H1 (cell line): ENCODE data around the gene SWI5. TPM values are rescaled to one million over a fixed set of nuclear protein-coding genes. Genes with fewer than 3 reads are reported as not detected.
A peak's percentile ranks its signal among the peaks of the same experiment; 100 is the strongest.

Experiments
- JUND ChIP-seq: IDR thresholded peaks from 2 replicates; pipeline ENCODE4 v1.6.1; 2011; ENCODE audit warnings: mild to moderate bottlenecking, improper control_type of control experiment, low read length
- RXRA ChIP-seq: IDR thresholded peaks from 2 replicates; pipeline ENCODE4 v1.6.1; 2011; ENCODE audit warnings: low read depth, mild to moderate bottlenecking, low read length, moderate library complexity; ENCODE audit not compliant: insufficient read depth
- SP4 ChIP-seq: IDR thresholded peaks from 2 replicates; pipeline ENCODE4 v1.6.1; 2012; ENCODE audit warnings: low read length, inconsistent platforms
- microRNA counts: library from miRNA; unstranded; fragments of <30 nt; microRNA quantifications from one replicate; lab custom pipeline; 2015
- microRNA-seq, 2 experiments: library from miRNA; unstranded; fragments of <30 nt; microRNA quantifications; one replicate each; pipeline versions ENCODE4 to v1.2.0, GENCODE V29; 2016 to 2020; ENCODE audit warnings: borderline microRNAs expressed in 2 of 2, borderline number of aligned reads in 2 of 2, borderline replicate concordance in 1 of 2
- polyA plus RNA-seq, 7 experiments: library from polyadenylated mRNA; depleted of rRNA in 3 of 7; stranded (reverse) in 5 of 7; unstranded in 2 of 7; fragments of >200 nt in 5 of 7; fragments of 200-250 nt in 2 of 7; gene quantifications; 1 replicate in 5 of 7; 2 replicates in 1 of 7; 4 replicates in 1 of 7; pipeline versions ENCODE4 v1.2.1 to v1.2.3, GENCODE V29; 2011 to 2013; ENCODE audit warnings: missing spikeins in 2 of 7, mixed read lengths in 2 of 7
- small RNA-seq: library from polyadenylated mRNA; stranded (forward); fragments of <200 nt; extraction: miRNeasy Mini kit (QIAGEN cat#:217004); gene quantifications from one replicate; pipeline ENCODE3, GENCODE V24; 2013; ENCODE audit not compliant: insufficient read depth
- total RNA-seq: library from RNA; stranded (reverse); fragmentation: NEBNext Ultra II Directional; extraction: Animal tissue kit (Norgen Biotek cat#: 25700); gene quantifications from 2 replicates; pipeline ENCODE4 v1.2.1, GENCODE V29; 2021
- TF ChIP-seq, protein P1 (sequence below), 3 experiments: IDR thresholded peaks; 1 replicate in 2 of 3; 2 replicates in 1 of 3; pipeline versions ENCODE4 v1.5.1 to v1.6.1; 2011; ENCODE audit warnings: low read length in 3 of 3, mild to moderate bottlenecking in 3 of 3, inconsistent platforms in 2 of 3, low read depth in 1 of 3, moderate library complexity in 1 of 3; ENCODE audit not compliant: insufficient read depth in 1 of 3; ENCODE audit errors: control extremely low read depth in 1 of 3

Gene SWI5
- total and polyA plus RNA-seq, 2 of the 8 experiments (the other 6 are each of a cell fraction or from before 2014, with no cell fraction given) = 29.0 to 59.5 TPM

DNA sequence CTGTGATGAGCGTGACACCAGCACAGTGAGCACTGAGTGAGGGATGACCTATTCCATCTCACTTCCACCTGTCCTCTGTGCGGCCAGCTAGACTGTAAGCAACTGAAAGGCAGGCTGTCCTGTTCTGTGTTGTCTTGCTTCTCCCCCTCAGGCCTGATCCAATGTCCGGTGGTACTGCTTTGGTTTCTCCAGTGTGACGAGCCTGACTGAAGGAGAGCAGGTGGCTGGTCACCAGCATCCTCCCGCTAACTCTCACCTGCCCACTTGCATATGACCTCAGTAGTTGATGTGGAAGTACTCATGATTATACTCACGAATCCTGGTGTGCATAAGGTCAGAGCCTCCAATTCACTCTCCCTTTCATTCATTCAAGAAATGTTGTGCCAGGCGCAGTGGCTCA, 61.9 kb downstream of the SWI5 start (continued):
- TF ChIP-seq, protein P1, sequence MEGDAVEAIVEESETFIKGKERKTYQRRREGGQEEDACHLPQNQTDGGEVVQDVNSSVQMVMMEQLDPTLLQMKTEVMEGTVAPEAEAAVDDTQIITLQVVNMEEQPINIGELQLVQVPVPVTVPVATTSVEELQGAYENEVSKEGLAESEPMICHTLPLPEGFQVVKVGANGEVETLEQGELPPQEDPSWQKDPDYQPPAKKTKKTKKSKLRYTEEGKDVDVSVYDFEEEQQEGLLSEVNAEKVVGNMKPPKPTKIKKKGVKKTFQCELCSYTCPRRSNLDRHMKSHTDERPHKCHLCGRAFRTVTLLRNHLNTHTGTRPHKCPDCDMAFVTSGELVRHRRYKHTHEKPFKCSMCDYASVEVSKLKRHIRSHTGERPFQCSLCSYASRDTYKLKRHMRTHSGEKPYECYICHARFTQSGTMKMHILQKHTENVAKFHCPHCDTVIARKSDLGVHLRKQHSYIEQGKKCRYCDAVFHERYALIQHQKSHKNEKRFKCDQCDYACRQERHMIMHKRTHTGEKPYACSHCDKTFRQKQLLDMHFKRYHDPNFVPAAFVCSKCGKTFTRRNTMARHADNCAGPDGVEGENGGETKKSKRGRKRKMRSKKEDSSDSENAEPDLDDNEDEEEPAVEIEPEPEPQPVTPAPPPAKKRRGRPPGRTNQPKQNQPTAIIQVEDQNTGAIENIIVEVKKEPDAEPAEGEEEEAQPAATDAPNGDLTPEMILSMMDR (IDR thresholded peaks at IDR 0.05; ENCODE audit: control extremely low read depth in 1 of 3, insufficient read depth in 1 of 3, low read depth in 1 of 3, low read length in 3 of 3) = no peak
- TF ChIP-seq RXRA = no peak
- TF ChIP-seq SP4 = no peak
- no peak for TF ChIP-seq JUND

MicroRNA genes within 50 kb of the gene (microRNA counts, 767-probe panel; counts per million panel counts)
- microRNA hsa-miR-199b-5p (lab: Ali Mortazavi, UCI) (879 counts per million, percentile 95 among the panel's probes with 10 or more counts), microRNA hsa-miR-3154 (lab: Ali Mortazavi, UCI) (879 counts per million, percentile 95 among the panel's probes with 10 or more counts)

Small RNA genes lying within 50 kb of the gene (microRNA-seq; reads per million reads assigned to microRNA genes)
- gene MIR199B (4.3 to 4.4 reads per million in 2 experiments), gene MIR3154 (0 to 0.41 reads per million in 2 experiments)

Small RNA genes lying within 50 kb of the gene (small RNA-seq; reads per million reads assigned to genes)
- 199 reads per million, percentile 98 among the genes with 10 or more reads in this experiment for gene MIR199B
- not detected for gene MIR3154

Other genes with a start within 250 kb of the SWI5 start
- gene NAIF1, start 209.0 kb upstream of the SWI5 start, total RNA-seq = 8.7 and 11.6 TPM in 2 replicates
- gene NAIF1, start 209.0 kb upstream of the SWI5 start, polyA plus RNA-seq (2011; rRNA removed) = 9.0 and 11.2 TPM in 2 replicates
- 16.8 and 18.5 TPM in 2 replicates for gene SLC25A25, start 208.0 kb upstream of the SWI5 start, total RNA-seq
- gene SLC25A25, start 208.0 kb upstream of the SWI5 start, polyA plus RNA-seq (2011; rRNA removed) = 6.5 and 10.0 TPM in 2 replicates
- gene PTGES2, start 148.5 kb upstream of the SWI5 start, total RNA-seq = 76.9 and 81.2 TPM in 2 replicates
- gene PTGES2, start 148.5 kb upstream of the SWI5 start, polyA plus RNA-seq (2011; rRNA removed) = 80.7 and 119 TPM in 2 replicates
- gene LCN2, start 126.8 kb upstream of the SWI5 start, total RNA-seq = 1.1 and 1.4 TPM in 2 replicates
- gene LCN2, start 126.8 kb upstream of the SWI5 start, polyA plus RNA-seq (2011; rRNA removed) = 1.6 TPM in 2 replicates
- gene BBLN, start 116.0 kb upstream of the SWI5 start, total RNA-seq = 63.1 and 66.4 TPM in 2 replicates
- 164 and 264 TPM in 2 replicates for gene BBLN, start 116.0 kb upstream of the SWI5 start, polyA plus RNA-seq (2011; rRNA removed)
- 103 and 107 TPM in 2 replicates for gene CIZ1, start 84.7 kb upstream of the SWI5 start, total RNA-seq
- gene CIZ1, start 84.7 kb upstream of the SWI5 start, polyA plus RNA-seq (2011; rRNA removed) = 66.0 and 87.0 TPM in 2 replicates
- 43.7 and 62.7 TPM in 2 replicates for gene DNM1, start 72.9 kb upstream of the SWI5 start, total RNA-seq
- gene DNM1, start 72.9 kb upstream of the SWI5 start, polyA plus RNA-seq (2011; rRNA removed) = 34.3 and 55.4 TPM in 2 replicates
- 43.6 and 50.1 TPM in 2 replicates for gene GOLGA2, start 269 bp upstream of the SWI5 start, total RNA-seq
- 13.1 and 15.9 TPM in 2 replicates for gene GOLGA2, start 269 bp upstream of the SWI5 start, polyA plus RNA-seq (2011; rRNA removed)
- gene TRUB2, start 46.2 kb downstream of the SWI5 start, total RNA-seq = 37.8 and 39.7 TPM in 2 replicates
- 16.4 and 20.7 TPM in 2 replicates for gene TRUB2, start 46.2 kb downstream of the SWI5 start, polyA plus RNA-seq (2011; rRNA removed)
- gene COQ4, start 46.6 kb downstream of the SWI5 start, total RNA-seq = 30.2 and 32.3 TPM in 2 replicates
- gene COQ4, start 46.6 kb downstream of the SWI5 start, polyA plus RNA-seq (2011; rRNA removed) = 58.8 and 79.2 TPM in 2 replicates
- gene SLC27A4, start 64.3 kb downstream of the SWI5 start, total RNA-seq = 20.5 and 21.1 TPM in 2 replicates
- 14.9 and 23.1 TPM in 2 replicates for gene SLC27A4, start 64.3 kb downstream of the SWI5 start, polyA plus RNA-seq (2011; rRNA removed)
- gene URM1, start 95.1 kb downstream of the SWI5 start, total RNA-seq = 60.5 and 62.3 TPM in 2 replicates
- 58.3 and 71.9 TPM in 2 replicates for gene URM1, start 95.1 kb downstream of the SWI5 start, polyA plus RNA-seq (2011; rRNA removed)
- gene CERCAM, start 144.6 kb downstream of the SWI5 start, total RNA-seq = 3.1 and 4.0 TPM in 2 replicates
- 5.2 and 7.2 TPM in 2 replicates for gene CERCAM, start 144.6 kb downstream of the SWI5 start, polyA plus RNA-seq (2011; rRNA removed)
- 17.9 and 19.9 TPM in 2 replicates for gene ODF2, start 179.7 kb downstream of the SWI5 start, total RNA-seq
- 5.6 and 7.6 TPM in 2 replicates for gene ODF2, start 179.7 kb downstream of the SWI5 start, polyA plus RNA-seq (2011; rRNA removed)
- gene GLE1, start 228.4 kb downstream of the SWI5 start, total RNA-seq = 14.9 and 15.1 TPM in 2 replicates
- 9.6 and 10.0 TPM in 2 replicates for gene GLE1, start 228.4 kb downstream of the SWI5 start, polyA plus RNA-seq (2011; rRNA removed)